ENCODE data around the gene TMC1.
"Not testable (repeated sequence)": the region's sequence is repeated elsewhere in the genome, so short reads cannot be mapped to it uniquely, and the experiment has no call there.

The TMC1 gene

GRCh38 chr9:72753266-72753893 lies 232.0 kb downstream of the TMC1 start:
- no peak for DNase-seq (ENCODE audit: low read depth in 4 of 4, low spot score in 1 of 4)

- no peak for DNase-seq (ENCODE audit: low read depth in 4 of 4, low spot score in 1 of 4)
These were observed 234.4 kb downstream of the TMC1 start for GRCh38 chr9:72755836-72756235.

- DNase-seq (ENCODE audit: low read depth in 4 of 4, low spot score in 1 of 4) = no peak
These were observed 237.5 kb downstream of the TMC1 start for GRCh38 chr9:72758944-72759343.

GRCh38 chr9:72763022-72763421 lies 241.6 kb downstream of the TMC1 start:
- no peak for DNase-seq (ENCODE audit: low read depth in 4 of 4, low spot score in 1 of 4)

GRCh38 chr9:72769546-72769945 lies 248.1 kb downstream of the TMC1 start:
- DNase-seq (ENCODE audit: low read depth in 4 of 4, low spot score in 1 of 4) = no peak

- no peak for DNase-seq (ENCODE audit: low read depth in 4 of 4, low spot score in 1 of 4)
These were observed 251.3 kb downstream of the TMC1 start for GRCh38 chr9:72772661-72773060.

GRCh38 chr9:72773570-72773969 lies 252.2 kb downstream of the TMC1 start:
- no peak for DNase-seq (ENCODE audit: low read depth in 4 of 4, low spot score in 1 of 4)

GRCh38 chr9:72775570-72775969 lies 254.2 kb downstream of the TMC1 start:
- DNase-seq (ENCODE audit: low read depth in 4 of 4, low spot score in 1 of 4) = no peak

- DNase-seq (ENCODE audit: low read depth in 4 of 4, low spot score in 1 of 4) = no peak
These were observed 258.2 kb downstream of the TMC1 start for GRCh38 chr9:72779614-72780013.

GRCh38 chr9:72786948-72787347 lies 265.5 kb downstream of the TMC1 start:
- DNase-seq (ENCODE audit: low read depth in 4 of 4, low spot score in 1 of 4) = no peak

- DNase-seq (ENCODE audit: low read depth in 4 of 4, low spot score in 1 of 4) = no peak
These were observed 267.7 kb downstream of the TMC1 start for GRCh38 chr9:72788966-72789735.

- DNase-seq (ENCODE audit: low read depth in 4 of 4, low spot score in 1 of 4) = no peak
These were observed 268.5 kb downstream of the TMC1 start for GRCh38 chr9:72789885-72790284.

- DNase-seq (ENCODE audit: low read depth in 4 of 4, low spot score in 1 of 4) = no peak
These were observed 269.6 kb downstream of the TMC1 start for GRCh38 chr9:72790989-72791388.

- no peak for DNase-seq (ENCODE audit: low read depth in 4 of 4, low spot score in 1 of 4)
These were observed 270.0 kb downstream of the TMC1 start for GRCh38 chr9:72791436-72791835.

GRCh38 chr9:72794946-72795345 lies 273.5 kb downstream of the TMC1 start:
- DNase-seq (ENCODE audit: low read depth in 4 of 4, low spot score in 1 of 4) = no peak

- DNase-seq (ENCODE audit: low read depth in 4 of 4, low spot score in 1 of 4) = no peak
These were observed 279.1 kb downstream of the TMC1 start for GRCh38 chr9:72800328-72800994.

GRCh38 chr9:72805238-72805637 lies 283.8 kb downstream of the TMC1 start:
- no peak for DNase-seq (ENCODE audit: low read depth in 4 of 4, low spot score in 1 of 4)

- DNase-seq (ENCODE audit: low read depth in 4 of 4, low spot score in 1 of 4) = not testable (repeated sequence)
These were observed 285.0 kb downstream of the TMC1 start for GRCh38 chr9:72806313-72806809.

GRCh38 chr9:72807765-72808445 lies 286.5 kb downstream of the TMC1 start:
- DNase-seq (ENCODE audit: low read depth in 4 of 4, low spot score in 1 of 4) = no peak

- DNase-seq (ENCODE audit: low read depth in 4 of 4, low spot score in 1 of 4) = no peak
These were observed 287.0 kb downstream of the TMC1 start for GRCh38 chr9:72808446-72808768.

- no peak for DNase-seq (ENCODE audit: low read depth in 4 of 4, low spot score in 1 of 4)
These were observed 288.2 kb downstream of the TMC1 start for GRCh38 chr9:72809586-72809985.
